Thymus (tissue), 14 donors: Measurements from ENCODE around the gene OR10H5. TPM values are rescaled to one million over a fixed set of nuclear protein-coding genes. Genes with fewer than 3 reads are reported as not detected.
"Not testable (repeated sequence)": the region's sequence is repeated elsewhere in the genome, so short reads cannot be mapped to it uniquely, and the experiment has no call there.

Experiments
- DNase-seq, 9 donors: peaks; one replicate each; pipeline ENCODE4 v3.0.0-alpha.2; 2013; ENCODE audit warnings: low spot score in 9 of 9, low read depth in 6 of 9, missing footprints in 1 of 9
- H3K27ac ChIP-seq, 2 donors: one replicate each; pipeline ENCODE4 v1.5.1; 2013; ENCODE audit warnings: control low read depth in 1 of 2, low read depth in 1 of 2, low read length in 1 of 2, mild to moderate bottlenecking in 1 of 2, moderate library complexity in 1 of 2
- H3K27me3 ChIP-seq, 2 donors: one replicate each; pipeline ENCODE4 v1.5.1; 2013; ENCODE audit warnings: low read length in 1 of 2; ENCODE audit not compliant: control insufficient read depth in 2 of 2, insufficient read depth in 1 of 2
- H3K36me3 ChIP-seq, 2 donors: one replicate each; pipeline ENCODE4 v1.5.1; 2013; ENCODE audit warnings: low read length in 1 of 2, mild to moderate bottlenecking in 1 of 2, moderate library complexity in 1 of 2; ENCODE audit not compliant: control insufficient read depth in 2 of 2, insufficient read depth in 2 of 2
- H3K4me1 ChIP-seq, 2 donors: one replicate each; pipeline ENCODE4 v1.5.1; 2013; ENCODE audit warnings: low read length in 2 of 2; ENCODE audit not compliant: control insufficient read depth in 2 of 2, insufficient read depth in 2 of 2
- H3K4me3 ChIP-seq, 2 donors: one replicate each; pipeline ENCODE4 v1.5.1; 2013; ENCODE audit warnings: low read length in 2 of 2, control low read depth in 1 of 2, mild to moderate bottlenecking in 1 of 2
- H3K9me3 ChIP-seq, 2 donors: one replicate each; pipeline ENCODE4 v1.5.1; 2013; ENCODE audit warnings: low read length in 1 of 2, mild to moderate bottlenecking in 1 of 2; ENCODE audit not compliant: control insufficient read depth in 2 of 2, insufficient read depth in 1 of 2
- WGBS: extraction: QIAGEN DNeasy Blood & Tissue Kit; methylation state at CpG from one replicate; pipeline ENCODE4 v1.1.7; 2013; 5-methylcytosine and 5-hydroxymethylcytosine counted together
- long read RNA-seq, 10 donors: transcript quantifications; one replicate each; lab custom pipeline, GENCODE V29; 2026
- polyA plus RNA-seq: library from polyadenylated mRNA; stranded (reverse); fragments of 200-250 nt; gene quantifications from one replicate; pipeline ENCODE4 v1.2.3, GENCODE V29; 2013
- total RNA-seq: library from RNA; stranded (reverse); fragments of 120-200 nt; gene quantifications from one replicate; pipeline ENCODE4 v1.2.4, GENCODE V29; 2013
- donor health status: healthy.

Gene OR10H5
- total RNA-seq = not detected
- 0.05 TPM for polyA plus RNA-seq
- long read RNA-seq, donor 1 = 0 reads
- long read RNA-seq, donor 2 = 0 reads
- long read RNA-seq, donor 3 = 0 reads
- long read RNA-seq, donor 4 = 0 reads
- long read RNA-seq, donor 5 = 0 reads
- long read RNA-seq, donor 6 = 0 reads
- long read RNA-seq, donor 7 = 0 reads
- long read RNA-seq, donor 8 = 0 reads
- long read RNA-seq, donor 9 = 0 reads
- long read RNA-seq, donor 10 = 0 reads

- no peaks in the 10 kb centered on the region for H3K36me3 ChIP-seq
- H3K9me3 ChIP-seq = peaks cover 0 to 3% of the 10 kb centered on the region in 2 donors
- no peak within 1 kb of the TSS for H3K4me3 ChIP-seq
- H3K27ac ChIP-seq = no peak within 1 kb of the TSS
- peaks cover 0 to 10% of the 10 kb centered on the region in 2 donors for H3K27me3 ChIP-seq
- no peaks in the 10 kb centered on the region for H3K4me1 ChIP-seq
- WGBS = 81% methylated on average over 6 of the region's 6 CpGs
- no peak for DNase-seq
Observed at GRCh38 chr19:15787611-15788155, at the start of gene OR10H5. Gene OR10H5 (plus strand): TSS chr19:15787661. CDS start chr19:15794049, 6,388 bp downstream.

DNA sequence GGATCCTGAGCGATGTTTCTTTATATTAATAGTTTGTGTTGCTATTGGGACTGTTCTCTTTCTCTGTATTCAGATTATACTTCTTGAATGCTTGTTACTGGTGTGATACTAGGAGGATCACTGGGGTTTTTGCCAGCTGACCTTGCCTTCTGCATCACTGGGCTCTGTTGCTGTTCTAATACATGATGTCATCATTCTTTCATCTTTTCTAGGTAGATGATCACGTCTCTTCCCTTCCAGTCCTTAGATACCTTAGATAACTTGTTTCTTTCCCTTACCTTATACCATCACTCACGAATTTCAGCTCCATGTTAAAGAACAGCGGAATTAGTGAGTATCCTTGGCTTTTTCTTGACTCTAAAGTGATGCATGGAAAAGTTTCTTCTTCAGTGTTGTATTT is 49.7 kb upstream of the OR10H5 start, which contains the start of gene OR10H3:
OR10H3 (plus strand) TSS at position 264 of the 400 bp plus-strand sequence. CDS start 3,408 bp downstream, outside the sequence.
- H3K27ac ChIP-seq = no peak within 1 kb of the TSS
- H3K4me1 ChIP-seq = no peaks in the 10 kb centered on the region
- H3K36me3 ChIP-seq = no peaks in the 10 kb centered on the region
- no peak within 1 kb of the TSS for H3K4me3 ChIP-seq
- peaks cover 0 to 2% of the 10 kb centered on the region in 2 donors for H3K27me3 ChIP-seq
- DNase-seq = no peak
- 71% methylated on average over 4 of the region's 4 CpGs for WGBS
- H3K9me3 ChIP-seq = peaks cover 0 to 8% of the 10 kb centered on the region in 2 donors

- Histone ChIP-seq H3K36me3 (no peaks in the 10 kb centered on the region), H3K27ac (no peak overlapping the region), H3K4me1 (no peaks in the 10 kb centered on the region), H3K4me3 (no peak overlapping the region), H3K9me3 (peaks cover 0 to 8% of the 10 kb centered on the region in 2 donors), H3K27me3 (no peaks in the 10 kb centered on the region)
- DNase-seq = no peak
- 86% methylated on average over 1 of the region's 1 CpG for WGBS
Observed at GRCh38 chr19:15740785-15741184, 46.7 kb upstream of the OR10H5 start.

DNA sequence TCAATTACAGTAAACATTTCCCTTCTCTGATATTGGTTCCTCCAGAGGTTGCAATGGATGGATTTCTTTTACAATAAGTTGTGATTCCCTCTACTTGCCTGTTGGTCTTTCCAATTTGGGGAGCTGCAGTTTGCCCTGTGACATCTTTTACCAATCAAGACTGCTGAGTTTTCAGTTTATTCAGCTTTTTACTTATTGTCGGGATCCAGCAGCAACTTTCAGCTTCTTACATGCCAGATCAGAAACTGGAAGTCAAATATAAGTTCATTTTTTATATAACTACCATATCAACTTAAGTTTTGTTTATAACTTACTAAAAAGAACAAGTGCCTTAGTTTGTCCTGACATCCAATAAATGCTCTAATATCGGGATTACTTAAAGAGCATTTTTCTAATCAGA is 39.2 kb upstream of the OR10H5 start:
- peaks cover 2 to 4% of the 10 kb centered on the region in 2 donors for H3K27me3 ChIP-seq
- no peak for DNase-seq
- no peaks in the 10 kb centered on the region for H3K36me3 ChIP-seq
- H3K27ac ChIP-seq = no peak overlapping the region
- no peaks in the 10 kb centered on the region for H3K9me3 ChIP-seq
- no peaks in the 10 kb centered on the region for H3K4me1 ChIP-seq
- WGBS = 91% methylated on average over 2 of the region's 2 CpGs
- no peak overlapping the region for H3K4me3 ChIP-seq

- peaks cover 0 to 12% of the 10 kb centered on the region in 2 donors for H3K27me3 ChIP-seq
- 83% methylated on average over 2 of the region's 2 CpGs for WGBS
Observed at GRCh38 chr19:15758379-15758778, 29.1 kb upstream of the OR10H5 start.

GRCh38 chr19:15759962-15760565 is 27.4 kb upstream of the OR10H5 start:
- Histone ChIP-seq H3K27me3 (peaks cover 0 to 12% of the 10 kb centered on the region in 2 donors), H3K4me3 (no peak overlapping the region), H3K36me3 (no peaks in the 10 kb centered on the region), H3K9me3 (no peaks in the 10 kb centered on the region), H3K27ac (no peak overlapping the region), H3K4me1 (no peaks in the 10 kb centered on the region)
- 46% methylated on average over 28 of the region's 28 CpGs for WGBS
- no peak for DNase-seq

More at GRCh38 chr19:15758379-15758778, 29.1 kb upstream of the OR10H5 start:
- DNase-seq = no peak
- Histone ChIP-seq H3K4me3 (no peak overlapping the region), H3K9me3 (no peaks in the 10 kb centered on the region), H3K4me1 (no peaks in the 10 kb centered on the region), H3K36me3 (no peaks in the 10 kb centered on the region), H3K27ac (no peak overlapping the region)

GRCh38 chr19:15769586-15769985 is 17.9 kb upstream of the OR10H5 start:
- no peaks in the 10 kb centered on the region for H3K9me3 ChIP-seq
- DNase-seq = peak in 3 of 9 donors; percentile 7 to 15 (median 9)
- H3K27ac ChIP-seq = no peak overlapping the region
- H3K27me3 ChIP-seq = no peaks in the 10 kb centered on the region
- no peaks in the 10 kb centered on the region for H3K36me3 ChIP-seq
- 47% methylated on average over 6 of the region's 6 CpGs for WGBS
- H3K4me3 ChIP-seq = no peak overlapping the region
- H3K4me1 ChIP-seq = no peaks in the 10 kb centered on the region

DNA sequence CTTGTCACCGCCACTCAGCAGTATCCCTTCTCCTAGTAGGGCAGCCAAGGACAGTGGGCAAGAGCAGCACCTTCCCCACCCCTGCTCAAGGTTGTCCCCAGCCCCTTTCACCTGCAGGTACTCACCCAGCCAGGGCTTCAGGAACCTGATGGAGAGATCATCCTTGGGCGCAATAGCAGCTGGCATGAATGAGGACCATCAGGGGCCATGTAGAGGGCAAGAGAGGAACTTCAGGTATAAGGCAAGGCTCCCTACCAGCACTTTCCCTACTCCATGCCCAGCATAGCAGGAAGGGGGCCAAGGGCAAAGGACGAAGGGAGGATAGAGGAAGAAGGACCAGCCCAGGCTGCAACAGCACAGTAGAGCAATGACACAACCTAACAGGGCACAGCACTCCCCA is 13.3 kb upstream of the OR10H5 start:
- H3K27ac ChIP-seq, H3K36me3 ChIP-seq, H3K4me3 ChIP-seq, H3K9me3 ChIP-seq, H3K4me1 ChIP-seq, H3K27me3 ChIP-seq, DNase-seq: not testable (repeated sequence)
- 80% methylated on average over 3 of the region's 3 CpGs for WGBS

GRCh38 chr19:15775249-15775648 is 12.2 kb upstream of the OR10H5 start:
- Histone ChIP-seq H3K4me1 (no peaks in the 10 kb centered on the region), H3K27me3 (peaks cover 0 to 3% of the 10 kb centered on the region in 2 donors), H3K36me3 (no peaks in the 10 kb centered on the region), H3K27ac (no peak overlapping the region), H3K4me3 (no peak overlapping the region), H3K9me3 (no peaks in the 10 kb centered on the region)
- no peak for DNase-seq
- WGBS = 69% methylated on average over 2 of the region's 2 CpGs
